SK-N-SH (cell line): ENCODE data around the gene DTNBP1. TPM values are rescaled to one million over a fixed set of nuclear protein-coding genes. Genes with fewer than 3 reads are reported as not detected.

Experiments
- CTCF ChIA-PET: fragments of 300-600, 350-600 bp; formaldehyde crosslinking; extraction: SDS; loops from one replicate; lab custom pipeline; 2021; lab: Yijun Ruan, JAX
- POLR2A ChIA-PET: fragments of 350-600 bp; sonication (Branson Sonifier 250); formaldehyde crosslinking; extraction: SDS; loops from one replicate; lab custom pipeline; 2020; ENCODE audit warnings: antibody characterized with exemption, inconsistent platforms; lab: Yijun Ruan, JAX
- DNase-seq: peaks from one replicate; pipeline ENCODE4 v3.0.0; 2012
- H2AFZ ChIP-seq: fragments of 200-600 bp; sonication (generic); 2 replicates; pipeline ENCODE4 v1.8.1; 2016; ENCODE audit warnings: antibody characterized with exemption, mild to moderate bottlenecking, low read depth
- H3F3A ChIP-seq: fragments of 200-600 bp; sonication (generic); replicated peaks from 2 replicates; pipeline ENCODE3; 2016; ENCODE audit warnings: antibody characterized with exemption, mild to moderate bottlenecking; ENCODE audit not compliant: insufficient read depth
- H3K27ac ChIP-seq, 2 experiments: fragments of 200-500 bp in 1 of 2; fragments of 200-600 bp in 1 of 2; sonication (Bioruptor generic) in 1 of 2; sonication (generic), shearing (Covaris generic) in 1 of 2; 2 replicates each; pipeline versions ENCODE4 v1.5.1 to v1.6.1; 2014 to 2016; ENCODE audit warnings: low read depth in 2 of 2, inconsistent platforms in 1 of 2, low read length in 1 of 2, mild to moderate bottlenecking in 1 of 2, mixed read lengths in 1 of 2
- H3K27me3 ChIP-seq: fragments of 200-600 bp; sonication (generic), shearing (Covaris generic); 2 replicates; pipeline ENCODE4 v1.6.1; 2016; ENCODE audit warnings: mixed run types; ENCODE audit not compliant: insufficient read depth
- H3K36me3 ChIP-seq, 2 experiments: fragments of 200-500 bp in 1 of 2; fragments of 200-600 bp in 1 of 2; sonication (Bioruptor generic) in 1 of 2; sonication (generic) in 1 of 2; replicated peaks in 1 of 2; 2 replicates each; pipeline versions ENCODE3 to v1.5.1; 2014 to 2016; ENCODE audit warnings: low read length in 1 of 2, mild to moderate bottlenecking in 1 of 2; ENCODE audit not compliant: insufficient read depth in 2 of 2, control insufficient read depth in 1 of 2
- H3K4me1 ChIP-seq, 2 experiments: fragments of 200-500 bp in 1 of 2; fragments of 200-600 bp in 1 of 2; sonication (Bioruptor generic) in 1 of 2; sonication (generic), shearing (Covaris generic) in 1 of 2; 2 replicates each; pipeline versions ENCODE4 v1.5.1 to v1.6.1; 2014 to 2016; ENCODE audit warnings: low read depth in 1 of 2, low read length in 1 of 2, mixed run types in 1 of 2; ENCODE audit not compliant: insufficient read depth in 2 of 2, control insufficient read depth in 1 of 2
- H3K4me2 ChIP-seq: fragments of 200-600 bp; sonication (generic), shearing (Covaris generic); 2 replicates; pipeline ENCODE4 v1.6.1; 2017; ENCODE audit warnings: mixed run types
- H3K4me3 ChIP-seq, 2 experiments: fragments of 200-500 bp in 1 of 2; fragments of 200-600 bp in 1 of 2; sonication (Bioruptor generic) in 1 of 2; sonication (generic), shearing (Covaris generic) in 1 of 2; 2 replicates each; pipeline versions ENCODE4 v1.5.1 to v1.8.1; 2014 to 2016; ENCODE audit warnings: low read depth in 2 of 2, inconsistent platforms in 1 of 2, low read length in 1 of 2, mild to moderate bottlenecking in 1 of 2, mixed read lengths in 1 of 2, moderate library complexity in 1 of 2
- H3K79me2 ChIP-seq: fragments of 200-600 bp; sonication (generic); 2 replicates; pipeline ENCODE4 v1.8.1; 2017; ENCODE audit warnings: mild to moderate bottlenecking; ENCODE audit not compliant: insufficient read depth
- H3K9ac ChIP-seq: fragments of 200-600 bp; sonication (generic); 2 replicates; pipeline ENCODE4 v1.6.1; 2017; ENCODE audit warnings: mixed run types
- H3K9me2 ChIP-seq: fragments of 200-600 bp; sonication (generic); 2 replicates; pipeline ENCODE4 v1.6.1; 2017; ENCODE audit warnings: mixed run types
- H3K9me3 ChIP-seq: fragments of 200-600 bp; sonication (generic); 2 replicates; pipeline ENCODE4 v1.6.1; 2017; ENCODE audit warnings: mixed run types, mild to moderate bottlenecking, moderate library complexity
- H4K20me1 ChIP-seq: fragments of 200-600 bp; sonication (generic); 2 replicates; pipeline ENCODE4 v1.6.1; 2017; ENCODE audit warnings: mild to moderate bottlenecking, mixed run types; ENCODE audit not compliant: insufficient read depth
- ELF1 ChIP-seq: IDR thresholded peaks from 2 replicates; pipeline ENCODE4 v1.4.0; 2012
- EZH2phosphoT487 ChIP-seq: fragments of 200-600 bp; sonication (generic); IDR thresholded peaks from 2 replicates; pipeline ENCODE4 v1.6.1; 2017; ENCODE audit warnings: low read depth, mixed run types, mild to moderate bottlenecking, antibody characterized with exemption, moderate library complexity, borderline replicate concordance
- FOSL2 ChIP-seq: IDR thresholded peaks from 2 replicates; pipeline ENCODE4 v1.4.0; 2012; ENCODE audit warnings: low read depth, mild to moderate bottlenecking, moderate library complexity, borderline replicate concordance
- FOXJ3 ChIP-seq: sonication (generic); formaldehyde crosslinking; IDR thresholded peaks from 2 replicates; pipeline ENCODE4 v1.5.1; 2020; ENCODE audit warnings: mild to moderate bottlenecking, missing genetic modification reagents
- FOXM1 ChIP-seq: IDR thresholded peaks from 2 replicates; pipeline ENCODE4 v1.4.0; 2012; ENCODE audit warnings: low read depth, mild to moderate bottlenecking
- IRF3 ChIP-seq: fragments of 150-350 bp; IDR thresholded peaks from 2 replicates; pipeline ENCODE4 v1.6.1; 2016; ENCODE audit warnings: mild to moderate bottlenecking, low read depth, low read length
- JUND ChIP-seq: IDR thresholded peaks from 2 replicates; pipeline ENCODE4 v1.4.0; 2012
- NFIC ChIP-seq: IDR thresholded peaks from 2 replicates; pipeline ENCODE4 v1.4.0; 2012; ENCODE audit warnings: borderline replicate concordance
- POLR2AphosphoS5 ChIP-seq: IDR thresholded peaks from 2 replicates; pipeline ENCODE4 v1.6.1; 2012; ENCODE audit warnings: low read depth, low read length
- RAD21 ChIP-seq: IDR thresholded peaks from 2 replicates; pipeline ENCODE4 v1.6.1; 2012; ENCODE audit warnings: mild to moderate bottlenecking, low read length
- RFX5 ChIP-seq: IDR thresholded peaks from 2 replicates; pipeline ENCODE4 v1.6.1; 2012; ENCODE audit warnings: mild to moderate bottlenecking, improper control_type of control experiment, low read length
- RXRA ChIP-seq: IDR thresholded peaks from 2 replicates; pipeline ENCODE4 v1.4.0; 2012; ENCODE audit warnings: low read depth, mild to moderate bottlenecking, borderline replicate concordance
- TAF1 ChIP-seq: IDR thresholded peaks from 2 replicates; pipeline ENCODE4 v1.6.1; 2012; ENCODE audit warnings: low read depth, mild to moderate bottlenecking, low read length, moderate library complexity, borderline replicate concordance
- TEAD4 ChIP-seq: IDR thresholded peaks from 2 replicates; pipeline ENCODE4 v1.4.0; 2012; ENCODE audit warnings: mild to moderate bottlenecking, borderline replicate concordance; ENCODE audit not compliant: insufficient read depth
- USF1 ChIP-seq: IDR thresholded peaks from 2 replicates; pipeline ENCODE4 v1.4.0; 2012; ENCODE audit warnings: low read depth, borderline replicate concordance
- USF2 ChIP-seq: fragments of 150-350 bp; IDR thresholded peaks from 2 replicates; pipeline ENCODE4 v1.6.1; 2017; ENCODE audit warnings: antibody characterized with exemption, low read length, low read depth, borderline replicate concordance
- WGBS: methylation state at CpG from one replicate; pipeline ENCODE4 v1.1.6; 2017; ENCODE audit warnings: low lambda C conversion rate; 5-methylcytosine and 5-hydroxymethylcytosine counted together
- polyA plus RNA-seq, 3 experiments: library from polyadenylated mRNA; depleted of rRNA; stranded (reverse); fragments of >200 nt; gene quantifications; 2 replicates each; pipeline ENCODE4 v1.2.3, GENCODE V29; 2012

The DTNBP1 gene
- polyA plus RNA-seq, 1 of the 3 experiments (the other 2 are of a cell fraction) = 19.7 TPM

GRCh38 chr6:15524861-15525401 is 137.9 kb downstream of the DTNBP1 start:
- H4K20me1 ChIP-seq = no peaks in the 10 kb centered on the region
- no peak overlapping the region for H3K4me3 ChIP-seq
- no peak overlapping the region for H3K4me2 ChIP-seq
- no peak overlapping the region for H2AFZ ChIP-seq
- POLR2A ChIA-PET = no interaction called here
- H3K79me2 ChIP-seq = no peaks in the 10 kb centered on the region
- no peak for DNase-seq
- H3F3A ChIP-seq = peaks cover 2% of the 10 kb centered on the region
- H3K9me3 ChIP-seq = no peaks in the 10 kb centered on the region
- CTCF ChIA-PET = interaction anchor here (0.9 to 2.8 kb wide), 2 partner anchors 20 to 34 kb away, joined by 3 to 6 read pairs; no protein-coding TSS in a partner anchor
- TF ChIP-seq FOSL2 (no peak), JUND (no peak), POLR2AphosphoS5 (no peak), FOXJ3 (no peak), TEAD4 (no peak), TAF1 (no peak), ELF1 (no peak), RXRA (no peak), NFIC (no peak), USF1 (no peak), IRF3 (no peak), FOXM1 (no peak), RFX5 (no peak), EZH2phosphoT487 (no peak), USF2 (no peak), RAD21 (no peak)
- 96% methylated on average over 12 of the region's 14 CpGs for WGBS
- H3K36me3 ChIP-seq = peaks cover 14 to 40% of the 10 kb centered on the region in 2 experiments
- no peaks in the 10 kb centered on the region; a peak in 1 of 4 replicates for H3K4me1 ChIP-seq
- H3K9me2 ChIP-seq = no peaks in the 10 kb centered on the region
- H3K27ac ChIP-seq = no peak overlapping the region
- H3K9ac ChIP-seq = no peak overlapping the region
- H3K27me3 ChIP-seq = no peaks in the 10 kb centered on the region
